AG10803 (cell line): Measurements from ENCODE around the gene GHRL.
A peak's percentile ranks its signal among the peaks of the same experiment; 100 is the strongest.
"Not testable (repeated sequence)": the region's sequence is repeated elsewhere in the genome, so short reads cannot be mapped to it uniquely, and the experiment has no call there.

Experiments
- DNase-seq: peaks from one replicate; pipeline ENCODE4 v3.0.0; 2010; ENCODE audit warnings: low read depth
- H3K4me3 ChIP-seq: 2 replicates; pipeline ENCODE4 v1.5.1; 2011; ENCODE audit warnings: mild to moderate bottlenecking, low read length, control low read depth
- CTCF ChIP-seq: conservative IDR thresholded peaks from 2 replicates; pipeline ENCODE4 v1.5.1; 2011; ENCODE audit warnings: mild to moderate bottlenecking, low read length, control low read depth, inconsistent platforms

The GHRL gene

GRCh38 chr3:10269443-10269842 is 23.3 kb downstream of the GHRL start:
- no peak for TF ChIP-seq CTCF
- H3K4me3 ChIP-seq: no peak overlapping the region

GRCh38 chr3:10268930-10269329 is 23.8 kb downstream of the GHRL start:
- no peak for TF ChIP-seq CTCF
- DNase-seq: no peak
- H3K4me3 ChIP-seq: no peak overlapping the region

More at GRCh38 chr3:10269443-10269842, 23.3 kb downstream of the GHRL start:
- no peak for DNase-seq

- no peak for DNase-seq
These were observed 24.6 kb downstream of the GHRL start for GRCh38 chr3:10268116-10268515.

GRCh38 chr3:10266936-10267335 is 25.8 kb downstream of the GHRL start:
- not testable (repeated sequence) for H3K4me3 ChIP-seq, DNase-seq

More at GRCh38 chr3:10268116-10268515, 24.6 kb downstream of the GHRL start:
- TF ChIP-seq CTCF: no peak
- no peak overlapping the region for H3K4me3 ChIP-seq

- TF ChIP-seq CTCF: no peak
- no peak overlapping the region for H3K4me3 ChIP-seq
- DNase-seq: no peak
These were observed 26.9 kb downstream of the GHRL start for GRCh38 chr3:10265833-10266232.

- H3K4me3 ChIP-seq: peak overlapping the region; percentile 40
- peak; percentile 67 for TF ChIP-seq CTCF
- DNase-seq: peak; percentile 45
These were observed 28.9 kb downstream of the GHRL start for GRCh38 chr3:10263646-10264363.

GRCh38 chr3:10262027-10262426 is 30.7 kb downstream of the GHRL start:
- DNase-seq: no peak
- TF ChIP-seq CTCF: no peak

More at GRCh38 chr3:10262027-10262426, 30.7 kb downstream of the GHRL start:
- H3K4me3 ChIP-seq: no peak overlapping the region
